HEK293T (cell line): ENCODE measurements around the gene MYH14.

Source experiments
- CTCF ChIA-PET: fragments of 350-600 bp; formaldehyde crosslinking; extraction: SDS; loops from one replicate; lab custom pipeline; 2021; ENCODE audit warnings: antibody characterized with exemption, inconsistent platforms; lab: Yijun Ruan, JAX
- POLR2A ChIA-PET: fragments of 350-600 bp; formaldehyde crosslinking; extraction: SDS; loops from one replicate; lab custom pipeline; 2020; ENCODE audit warnings: antibody characterized with exemption, inconsistent platforms; lab: Yijun Ruan, JAX
- DNase-seq: peaks from one replicate; pipeline ENCODE4 v3.0.0; 2012; ENCODE audit warnings: mixed read lengths; ENCODE audit errors: extremely low spot score
- ARNT ChIP-seq: fragments of 450-650 bp; IDR thresholded peaks from 2 replicates; pipeline ENCODE4 v1.6.1; 2017; ENCODE audit warnings: mild to moderate bottlenecking
- BHLHE40 ChIP-seq: fragments of 450-650 bp; IDR thresholded peaks from 2 replicates; pipeline ENCODE4 v1.6.1; 2016; ENCODE audit warnings: mild to moderate bottlenecking, moderate library complexity, borderline replicate concordance
- CTBP1 ChIP-seq: fragments of 450-650 bp; IDR thresholded peaks from 2 replicates; pipeline ENCODE4 v1.6.1; 2016; ENCODE audit warnings: borderline replicate concordance
- ELF4 ChIP-seq: fragments of 450-650 bp; IDR thresholded peaks from 2 replicates; pipeline ENCODE4 v1.6.1; 2017; ENCODE audit warnings: antibody characterized with exemption
- FOXA1 ChIP-seq: fragments of 450-650 bp; IDR thresholded peaks from 2 replicates; pipeline ENCODE4 v1.6.1; 2016; ENCODE audit warnings: mild to moderate bottlenecking
- FOXK2 ChIP-seq: fragments of 450-650 bp; IDR thresholded peaks from 2 replicates; pipeline ENCODE4 v1.6.1; 2016; ENCODE audit warnings: mild to moderate bottlenecking
- FOXM1 ChIP-seq: fragments of 450-650 bp; IDR thresholded peaks from 2 replicates; pipeline ENCODE4 v1.6.1; 2017; ENCODE audit warnings: mild to moderate bottlenecking, borderline replicate concordance
- HDGF ChIP-seq: fragments of 450-650 bp; IDR thresholded peaks from 2 replicates; pipeline ENCODE4 v1.6.1; 2017; ENCODE audit warnings: antibody characterized with exemption, borderline replicate concordance
- L3MBTL2 ChIP-seq: fragments of 450-650 bp; conservative IDR thresholded peaks from 2 replicates; pipeline ENCODE4 v1.6.1; 2016; ENCODE audit warnings: mild to moderate bottlenecking
- LEF1 ChIP-seq: fragments of 450-650 bp; IDR thresholded peaks from 2 replicates; pipeline ENCODE4 v1.6.1; 2017; ENCODE audit warnings: mild to moderate bottlenecking, borderline replicate concordance
- NFRKB ChIP-seq: fragments of 450-650 bp; IDR thresholded peaks from 2 replicates; pipeline ENCODE4 v1.6.1; 2016; ENCODE audit warnings: mild to moderate bottlenecking, moderate library complexity
- PKNOX1 ChIP-seq: fragments of 450-650 bp; IDR thresholded peaks from 2 replicates; pipeline ENCODE4 v1.6.1; 2016
- SP1 ChIP-seq: fragments of 450-650 bp; IDR thresholded peaks from 2 replicates; pipeline ENCODE4 v1.6.1; 2017
- SUZ12 ChIP-seq: fragments of 450-650 bp; IDR thresholded peaks from 2 replicates; pipeline ENCODE4 v1.6.1; 2016; ENCODE audit warnings: mild to moderate bottlenecking
- TARDBP ChIP-seq: fragments of 450-650 bp; IDR thresholded peaks from 2 replicates; pipeline ENCODE4 v1.6.1; 2016
- ZNF384 ChIP-seq: fragments of 450-650 bp; IDR thresholded peaks from 2 replicates; pipeline ENCODE4 v1.6.1; 2016

The MYH14 gene

GRCh38 chr19:50187937-50188336 lies 15.5 kb upstream of the MYH14 start:
- CTCF ChIA-PET: no interaction called here
- TF ChIP-seq HDGF: no peak
- no peak for TF ChIP-seq ARNT
- TF ChIP-seq SUZ12: no peak
- no peak for TF ChIP-seq SP1
- TF ChIP-seq CTBP1: no peak
- TF ChIP-seq BHLHE40: no peak
- no peak for TF ChIP-seq ZNF384
- no peak for TF ChIP-seq NFRKB
- TF ChIP-seq FOXK2: no peak
- TF ChIP-seq ELF4: no peak
- TF ChIP-seq PKNOX1: no peak
- no peak for TF ChIP-seq FOXM1
- DNase-seq: no peak
- POLR2A ChIA-PET: no interaction called here

- ChIA-PET CTCF (no interaction called here), POLR2A (no interaction called here)
- no peak for DNase-seq
- TF ChIP-seq HDGF (no peak), FOXA1 (no peak), ELF4 (no peak), LEF1 (no peak)
Measured at GRCh38 chr19:50189331-50189730, 14.1 kb upstream of the MYH14 start.

- ChIA-PET CTCF (no interaction called here), POLR2A (no interaction called here)
- DNase-seq: no peak
- TF ChIP-seq FOXK2 (no peak), ELF4 (no peak), FOXM1 (no peak), HDGF (no peak), CTBP1 (no peak), LEF1 (no peak), ARNT (no peak), BHLHE40 (no peak), SUZ12 (no peak), PKNOX1 (no peak), ZNF384 (no peak), L3MBTL2 (no peak), TARDBP (no peak), NFRKB (no peak), SP1 (no peak), FOXA1 (no peak)
Measured at GRCh38 chr19:50190439-50190891, 13.0 kb upstream of the MYH14 start.

- ChIA-PET CTCF (interaction anchor here (0.6 kb wide), 1 partner anchor 48 kb away, joined by 4 read pairs; no protein-coding TSS in a partner anchor), POLR2A (no interaction called here)
- DNase-seq: no peak
- TF ChIP-seq CTBP1 (no peak), TARDBP (no peak), PKNOX1 (no peak), LEF1 (no peak), FOXM1 (no peak)
Measured at GRCh38 chr19:50191216-50191615, 12.2 kb upstream of the MYH14 start.

GRCh38 chr19:50192463-50193211 lies 10.8 kb upstream of the MYH14 start:
- TF ChIP-seq ELF4 (no peak), BHLHE40 (no peak), CTBP1 (no peak), TARDBP (no peak), PKNOX1 (no peak), FOXA1 (no peak), SUZ12 (no peak), L3MBTL2 (no peak), ARNT (no peak), LEF1 (no peak), NFRKB (no peak), HDGF (no peak), FOXK2 (no peak), SP1 (no peak)
- ChIA-PET CTCF (no interaction called here), POLR2A (no interaction called here)
- DNase-seq: no peak

GRCh38 chr19:50195224-50195623 lies 8.2 kb upstream of the MYH14 start:
- POLR2A ChIA-PET: no interaction called here

More at GRCh38 chr19:50195224-50195623, 8.2 kb upstream of the MYH14 start:
- TF ChIP-seq PKNOX1: no peak
- TF ChIP-seq SP1: no peak
- no peak for TF ChIP-seq FOXK2
- no peak for TF ChIP-seq FOXA1
- TF ChIP-seq LEF1: no peak
- TF ChIP-seq L3MBTL2: no peak
- TF ChIP-seq FOXM1: no peak
- TF ChIP-seq SUZ12: no peak
- no peak for TF ChIP-seq BHLHE40
- no peak for TF ChIP-seq TARDBP
- no peak for TF ChIP-seq ZNF384
- TF ChIP-seq HDGF: no peak
- no peak for TF ChIP-seq NFRKB
- no peak for TF ChIP-seq CTBP1
- TF ChIP-seq ELF4: no peak
- no peak for TF ChIP-seq ARNT
- no peak for DNase-seq
- CTCF ChIA-PET: interaction anchor here (0.6 kb wide), 1 partner anchor 180 kb away, joined by 3 read pairs; no protein-coding TSS in a partner anchor
